ENCODE measurements around the gene CDKAL1. TPM values are rescaled to one million over a fixed set of nuclear protein-coding genes. Genes with fewer than 3 reads are reported as not detected.

CDKAL1 gene
- total and polyA plus RNA-seq, 2 of the 13 experiments (the other 11 are each of a cell fraction or from before 2014, with no cell fraction given) = 9.5 to 27.7 TPM

DNA sequence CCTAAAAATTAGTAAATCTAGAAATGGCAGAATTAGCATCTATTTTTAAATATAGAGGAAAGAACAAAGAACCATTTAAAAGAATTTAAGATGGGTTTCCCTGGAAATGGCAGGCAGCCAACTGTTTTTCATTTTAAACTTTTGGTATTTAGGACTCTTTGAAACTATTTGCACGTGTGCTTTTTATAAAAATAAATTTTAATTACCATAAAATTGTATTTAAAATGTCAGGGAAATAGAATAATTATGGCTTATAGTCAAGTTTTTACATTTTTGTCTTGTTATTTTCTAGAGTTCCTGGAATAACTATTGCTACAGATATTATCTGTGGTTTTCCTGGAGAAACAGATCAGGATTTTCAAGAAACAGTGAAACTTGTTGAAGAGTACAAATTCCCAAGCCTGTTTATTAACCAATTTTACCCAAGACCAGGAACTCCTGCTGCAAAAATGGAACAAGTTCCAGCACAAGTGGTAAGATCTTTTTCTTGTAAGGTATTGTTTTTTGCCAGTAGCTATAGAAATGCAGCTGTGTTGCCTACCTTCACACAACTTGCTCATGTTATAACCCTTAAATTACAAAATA, 530.6 kb downstream of the CDKAL1 start (continued):
- TF ChIP-seq, protein P1, sequence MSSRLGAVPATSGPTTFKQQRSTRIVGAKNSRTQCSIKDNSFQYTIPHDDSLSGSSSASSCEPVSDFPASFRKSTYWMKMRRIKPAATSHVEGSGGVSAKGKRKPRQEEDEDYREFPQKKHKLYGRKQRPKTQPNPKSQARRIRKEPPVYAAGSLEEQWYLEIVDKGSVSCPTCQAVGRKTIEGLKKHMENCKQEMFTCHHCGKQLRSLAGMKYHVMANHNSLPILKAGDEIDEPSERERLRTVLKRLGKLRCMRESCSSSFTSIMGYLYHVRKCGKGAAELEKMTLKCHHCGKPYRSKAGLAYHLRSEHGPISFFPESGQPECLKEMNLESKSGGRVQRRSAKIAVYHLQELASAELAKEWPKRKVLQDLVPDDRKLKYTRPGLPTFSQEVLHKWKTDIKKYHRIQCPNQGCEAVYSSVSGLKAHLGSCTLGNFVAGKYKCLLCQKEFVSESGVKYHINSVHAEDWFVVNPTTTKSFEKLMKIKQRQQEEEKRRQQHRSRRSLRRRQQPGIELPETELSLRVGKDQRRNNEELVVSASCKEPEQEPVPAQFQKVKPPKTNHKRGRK (CRISPR knock-in tag; IDR thresholded peaks at IDR 0.05) = no peak

DNA sequence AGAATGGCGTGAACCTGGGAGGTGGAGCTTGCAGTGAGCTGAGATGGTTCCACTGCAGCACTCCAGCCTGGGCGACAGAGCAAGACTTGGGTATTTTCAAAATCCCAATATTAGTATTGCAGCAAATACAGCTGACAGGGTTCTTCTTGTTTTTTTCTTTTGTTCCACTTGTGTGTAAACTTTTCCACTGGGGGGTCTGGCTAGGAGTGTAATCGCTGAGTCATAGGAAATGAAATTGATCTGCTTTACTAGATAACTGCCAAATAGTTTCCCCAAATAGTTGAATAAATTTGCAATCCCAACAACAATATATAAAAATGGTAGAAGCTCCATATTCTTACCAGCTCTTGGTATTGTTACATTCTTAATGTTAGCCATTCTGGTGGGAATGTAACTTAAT, 533.3 kb downstream of the CDKAL1 start:
- no peak for DNase-seq (ENCODE audit: low spot score)
- intact Hi-C loops (cut with micrococcal nuclease; ENCODE audit: unreplicated experiment) = no loop called here
- 97% methylated on average over 3 of the region's 3 CpGs for WGBS (ENCODE audit: low lambda C conversion rate)
- Histone ChIP-seq H3K9ac (ENCODE audit: insufficient read depth, low read depth, low read length) (no peak overlapping the region), H3K4me1 (ENCODE audit: insufficient read depth, low read length) (no peaks in the 10 kb centered on the region), H3K9me3 (ENCODE audit: low read length) (no peaks in the 10 kb centered on the region), H3K4me2 (ENCODE audit: low read depth, low read length) (no peak overlapping the region), H2AFZ (ENCODE audit: low read length) (no peak overlapping the region), H4K20me1 (ENCODE audit: insufficient read depth, low read length) (no peaks in the 10 kb centered on the region), H3K79me2 (ENCODE audit: insufficient read depth, low read length) (no peaks in the 10 kb centered on the region), H3K4me3 (replicated peaks in 1 of 3; ENCODE audit: insufficient read depth in 1 of 3, low read depth in 2 of 3, low read length in 3 of 3) (no peak overlapping the region), H3K27me3 (ENCODE audit: control insufficient read depth in 1 of 2, insufficient read depth in 2 of 2, low read length in 2 of 2) (no peaks in the 10 kb centered on the region), H3K27ac (ENCODE audit: extremely low read length, insufficient read depth, low read length) (no peak overlapping the region), H3K36me3 (replicated peaks in 1 of 2; ENCODE audit: control insufficient read depth in 1 of 2, insufficient read depth in 2 of 2, low read length in 2 of 2) (peaks cover 0 to 1% of the 10 kb centered on the region in 2 experiments; a peak in 2 of 5 replicates)
- FAIRE-seq = no peak
- CTCF ChIA-PET (ENCODE audit: low intra/inter-chr PET ratio, low total read pairs) = no interaction called here
- TF ChIP-seq MAFK (conservative IDR thresholded peaks at IDR 0.05 in 1 of 2, IDR thresholded peaks at IDR 0.05 in 1 of 2; ENCODE audit: low read length in 2 of 2) = peak; percentile 64 to 77; a peak in 3 of 4 replicates
- TF ChIP-seq, protein P2, sequence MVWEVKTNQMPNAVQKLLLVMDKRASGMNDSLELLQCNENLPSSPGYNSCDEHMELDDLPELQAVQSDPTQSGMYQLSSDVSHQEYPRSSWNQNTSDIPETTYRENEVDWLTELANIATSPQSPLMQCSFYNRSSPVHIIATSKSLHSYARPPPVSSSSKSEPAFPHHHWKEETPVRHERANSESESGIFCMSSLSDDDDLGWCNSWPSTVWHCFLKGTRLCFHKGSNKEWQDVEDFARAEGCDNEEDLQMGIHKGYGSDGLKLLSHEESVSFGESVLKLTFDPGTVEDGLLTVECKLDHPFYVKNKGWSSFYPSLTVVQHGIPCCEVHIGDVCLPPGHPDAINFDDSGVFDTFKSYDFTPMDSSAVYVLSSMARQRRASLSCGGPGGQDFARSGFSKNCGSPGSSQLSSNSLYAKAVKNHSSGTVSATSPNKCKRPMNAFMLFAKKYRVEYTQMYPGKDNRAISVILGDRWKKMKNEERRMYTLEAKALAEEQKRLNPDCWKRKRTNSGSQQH (CRISPR knock-in tag; IDR thresholded peaks at IDR 0.05; ENCODE audit: low read depth) = no peak
- TF ChIP-seq MAFF (IDR thresholded peaks at IDR 0.05; ENCODE audit: low read depth, low read length) = peak; percentile 56
- peak; percentile 65; the same call in 1 of the 2 replicates for TF ChIP-seq NFE2L2 (IDR thresholded peaks at IDR 0.05; ENCODE audit: low read length)
- POLR2A ChIA-PET = no interaction called here
- ATAC-seq = no peak
- BruUV-seq (replicated peaks) = no TSS peak
- in situ Hi-C loops (cut with HindIII; ENCODE audit: extremely low pct_ligation_motif_present, low pct_unique_long_range_greater_than_20kb) = no loop called here
